Measurements from ENCODE around the gene CNKSR3.
A peak's percentile ranks its signal among the peaks of the same experiment; 100 is the strongest.
"Not testable (repeated sequence)": the region's sequence is repeated elsewhere in the genome, so short reads cannot be mapped to it uniquely, and the experiment has no call there.

The CNKSR3 gene

DNA sequence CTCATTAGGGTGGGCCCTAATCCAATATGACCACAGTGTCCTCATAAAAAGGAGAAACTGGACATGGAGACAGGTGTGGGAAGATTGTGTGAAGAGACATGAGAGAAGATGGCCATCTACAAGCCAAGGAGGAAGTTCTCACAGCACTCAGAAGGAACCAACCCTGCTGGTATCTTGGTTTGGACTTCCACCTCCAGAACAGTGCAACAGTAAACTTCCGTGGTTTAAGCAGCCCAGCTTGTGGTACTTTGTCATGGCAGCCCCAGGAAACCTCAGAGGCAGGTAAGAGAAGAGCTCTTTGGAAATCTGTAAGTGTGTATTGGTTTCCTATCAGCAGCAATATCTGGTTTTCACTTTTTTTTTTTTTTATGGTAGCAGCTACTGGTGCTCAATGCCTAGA, 16.5 kb upstream of the CNKSR3 start:
- DNase-seq, result peak in 1 of 3 donors; percentile 8

DNA sequence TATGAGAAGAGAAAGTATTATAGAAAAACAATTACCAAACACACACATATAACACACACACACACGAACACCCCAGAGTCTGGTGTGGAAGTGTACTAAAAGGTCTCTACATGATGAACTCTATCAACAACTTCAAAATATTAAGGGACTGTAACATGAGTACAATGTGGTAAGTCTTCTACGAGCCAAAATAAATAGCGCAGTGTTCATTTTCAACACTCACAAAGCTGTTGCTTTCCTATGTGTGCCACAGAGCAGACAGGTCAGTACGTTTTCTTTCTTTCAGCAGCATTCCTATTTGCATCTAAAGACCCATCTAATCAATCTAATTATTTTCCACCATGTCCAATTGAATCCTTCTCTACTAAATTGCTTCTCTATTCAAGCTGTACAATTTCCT, 12.1 kb upstream of the CNKSR3 start:
- DNase-seq, result no peak

DNA sequence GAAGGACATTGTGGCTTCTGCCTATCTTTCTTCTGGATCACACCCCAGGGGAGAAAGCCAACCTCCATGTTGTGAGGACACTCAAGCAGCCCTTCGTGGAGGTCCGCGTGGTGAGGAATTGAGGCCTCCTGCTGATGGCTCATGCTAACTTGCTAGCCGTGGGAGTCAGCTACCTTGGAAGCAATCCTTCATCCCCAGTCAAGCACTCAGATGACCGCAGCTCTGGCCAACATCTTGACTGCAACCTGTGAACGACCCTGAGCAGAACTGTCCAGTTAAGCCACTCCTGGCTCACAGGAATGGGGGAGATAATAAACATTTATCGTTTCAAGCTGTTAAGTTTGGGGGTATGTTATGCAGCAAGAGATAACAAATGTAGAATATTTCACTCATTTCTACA, 10.9 kb upstream of the CNKSR3 start:
- no peak for DNase-seq

DNA sequence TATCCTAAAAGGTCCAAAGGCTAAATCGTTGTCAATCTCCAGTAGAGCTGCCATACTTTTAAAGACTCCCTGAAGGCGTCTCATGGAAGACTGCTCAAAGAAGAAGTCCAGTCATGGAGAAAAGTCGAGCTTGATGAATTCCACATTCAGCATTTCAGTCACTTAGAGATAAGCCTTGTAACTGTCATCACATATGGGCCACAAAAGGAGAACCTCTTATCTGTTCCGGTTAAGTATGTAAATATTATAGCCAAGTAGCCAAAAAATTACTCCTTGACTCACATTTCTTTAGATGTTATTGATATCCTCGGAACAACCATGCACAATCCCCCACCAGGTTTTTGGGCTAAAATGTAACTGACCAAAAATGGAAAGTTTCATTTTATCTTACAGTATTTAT, 9.8 kb upstream of the CNKSR3 start:
- no peak for DNase-seq

DNA sequence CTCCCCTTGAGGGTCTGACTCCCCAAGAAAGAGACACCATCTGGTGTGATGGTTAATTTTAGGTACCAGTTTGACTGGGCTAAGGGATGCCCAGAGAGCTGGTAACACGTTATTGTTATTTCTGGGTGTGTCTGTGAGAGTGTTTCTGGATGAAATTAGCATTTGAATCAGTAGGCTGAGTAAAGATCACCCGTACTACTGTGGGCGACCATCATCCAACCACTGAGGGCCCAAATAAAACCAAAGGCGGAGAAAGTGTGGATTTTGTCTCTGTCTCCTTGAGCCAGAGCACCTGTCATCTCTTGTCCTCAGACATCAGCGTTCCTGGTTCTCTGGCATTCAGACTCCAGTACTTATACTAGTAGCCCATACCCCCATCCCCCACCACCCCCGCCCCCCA, 7.9 kb upstream of the CNKSR3 start:
- DNase-seq, result no peak

DNA sequence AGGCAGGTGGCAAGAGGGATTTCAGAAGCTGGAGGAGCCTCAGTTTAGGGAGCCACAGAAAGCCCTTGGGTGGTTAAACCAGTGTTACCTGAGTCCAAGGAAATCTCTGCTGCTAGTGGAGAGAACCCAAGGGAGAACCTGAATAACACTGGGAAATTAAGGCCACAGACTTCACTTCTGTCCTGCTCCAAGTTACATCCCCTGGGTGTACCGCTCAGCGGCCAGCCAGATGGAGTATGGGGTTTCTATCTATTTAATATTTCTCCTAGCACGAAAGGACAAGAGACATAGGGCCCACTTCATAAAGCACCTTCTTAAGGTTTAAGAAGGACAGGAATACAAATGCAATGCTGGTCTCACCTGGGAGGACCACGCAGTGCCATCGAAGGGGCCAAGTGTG, 5.8 kb upstream of the CNKSR3 start:
- DNase-seq, result no peak

- DNase-seq, result no peak
These were observed 5.3 kb upstream of the CNKSR3 start for GRCh38 chr6:154515826-154516225.

GRCh38 chr6:154515076-154515475, 4.6 kb upstream of the CNKSR3 start:
- not testable (repeated sequence) for DNase-seq

DNA sequence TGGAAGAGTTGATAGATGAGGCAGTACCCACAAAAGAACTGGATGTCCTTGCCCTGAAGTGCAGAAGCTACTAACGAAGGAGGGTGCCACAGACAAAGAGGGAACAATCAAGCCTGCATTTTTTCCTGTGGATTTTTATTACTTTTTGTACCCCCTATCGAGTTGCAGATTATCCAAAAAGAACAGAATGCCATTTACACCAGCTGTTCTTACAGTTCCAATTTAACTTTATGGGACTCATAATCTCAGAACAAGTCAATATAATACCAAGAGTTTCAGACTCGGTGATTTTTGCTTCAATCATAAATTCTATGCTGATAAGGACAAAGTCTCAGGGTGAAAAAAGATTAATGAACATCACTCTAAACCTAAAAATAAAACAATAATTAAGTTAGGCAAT, 4.0 kb upstream of the CNKSR3 start:
- no peak for DNase-seq

GRCh38 chr6:154513601-154514320, 3.3 kb upstream of the CNKSR3 start:
- no peak for DNase-seq

GRCh38 chr6:154512201-154512600, 1.7 kb upstream of the CNKSR3 start:
- no peak for DNase-seq

DNA sequence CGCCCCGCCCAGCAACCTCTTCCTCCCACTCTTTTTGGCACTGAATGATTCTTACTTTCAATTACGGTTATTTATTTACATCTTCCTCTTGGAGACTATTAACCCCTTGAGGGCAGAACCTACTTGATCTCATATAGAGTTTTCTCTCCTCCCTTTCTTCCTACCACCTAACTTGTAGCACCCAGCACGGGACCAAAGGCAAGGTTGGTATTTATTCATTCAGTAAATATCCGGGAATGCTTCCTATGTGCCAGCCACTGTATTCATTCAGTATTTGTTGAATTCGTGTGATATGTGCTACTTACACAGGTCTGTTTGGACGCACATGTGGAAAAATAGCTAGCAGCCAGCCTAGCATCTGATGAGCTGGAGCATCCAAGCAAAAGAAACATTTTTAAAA, 1.3 kb upstream of the CNKSR3 start:
- DNase-seq, result no peak

DNA sequence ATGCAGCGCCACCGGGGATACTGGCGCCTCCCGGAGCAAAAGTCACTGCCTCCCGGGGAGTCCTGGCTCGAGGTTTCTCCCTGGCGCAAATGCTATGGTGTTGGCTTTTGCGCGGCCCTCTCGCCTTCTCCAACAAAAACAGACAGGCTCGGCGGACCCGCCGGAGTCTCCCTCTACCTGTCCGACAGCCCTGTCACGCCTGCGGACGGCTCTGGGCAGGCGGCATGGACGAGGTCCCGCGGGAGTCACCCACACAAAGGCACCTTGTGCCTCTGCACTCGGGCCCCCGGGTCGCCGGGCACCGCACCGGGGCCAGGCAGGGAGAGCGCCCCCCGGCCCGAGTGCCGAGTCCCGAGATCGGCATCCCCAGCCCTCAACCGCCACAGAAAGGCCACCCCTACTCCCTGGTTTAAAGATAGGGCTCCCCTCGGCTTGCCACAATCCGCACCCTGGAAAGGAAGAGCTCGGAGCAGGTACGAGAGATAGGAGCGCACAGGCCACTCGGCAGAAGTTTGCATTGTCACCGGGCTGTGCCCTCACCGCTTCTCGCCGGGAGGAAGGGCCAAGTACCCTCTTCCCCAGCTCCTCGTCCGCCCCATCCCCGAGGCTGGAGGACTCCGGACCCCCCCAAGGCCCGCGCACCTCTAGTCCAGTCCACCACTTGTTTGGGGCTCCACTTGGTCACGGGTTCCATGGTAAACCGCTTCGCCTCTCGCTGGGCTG, 903 bp downstream of the CNKSR3 start:
- DNase-seq, result peak in 2 of 3 donors; percentile 11 to 52

DNA sequence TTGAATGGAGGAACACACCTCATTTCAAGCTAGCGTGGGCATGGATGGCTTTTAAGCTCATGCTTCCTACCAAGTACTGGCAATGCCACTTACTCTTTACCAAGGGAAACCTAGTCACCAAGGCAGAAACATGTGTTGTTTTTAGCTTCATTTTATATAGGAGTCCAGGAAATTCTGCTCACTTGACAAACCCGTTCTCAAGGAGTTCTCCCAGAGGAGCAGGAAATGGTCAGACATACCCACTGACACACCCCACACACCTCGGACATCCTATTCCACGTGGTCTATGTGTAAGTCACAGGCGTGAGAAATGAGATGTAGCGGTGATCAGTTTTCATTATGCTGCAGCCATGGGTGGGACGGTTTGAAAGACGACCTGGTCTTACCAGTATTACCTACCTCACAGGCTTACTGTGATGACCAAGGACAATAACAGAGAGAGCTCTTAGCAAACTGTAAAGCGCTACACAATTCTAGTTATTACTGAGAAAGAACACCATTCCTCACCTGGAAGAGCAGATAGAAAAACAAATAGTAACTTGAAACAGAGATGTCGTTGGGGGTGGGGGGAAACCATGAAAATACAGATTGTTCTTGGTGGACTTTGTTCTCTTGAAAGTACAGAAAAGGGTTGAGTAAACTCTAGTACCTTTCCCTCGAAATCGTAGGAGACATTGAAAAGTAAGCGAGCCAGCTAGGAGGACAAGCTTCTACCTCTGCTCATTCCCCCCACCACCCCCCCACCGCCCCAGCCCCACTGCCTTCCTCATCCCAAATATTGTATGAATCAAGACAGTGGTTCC, 1.7 kb downstream of the CNKSR3 start:
- no peak for DNase-seq

DNA sequence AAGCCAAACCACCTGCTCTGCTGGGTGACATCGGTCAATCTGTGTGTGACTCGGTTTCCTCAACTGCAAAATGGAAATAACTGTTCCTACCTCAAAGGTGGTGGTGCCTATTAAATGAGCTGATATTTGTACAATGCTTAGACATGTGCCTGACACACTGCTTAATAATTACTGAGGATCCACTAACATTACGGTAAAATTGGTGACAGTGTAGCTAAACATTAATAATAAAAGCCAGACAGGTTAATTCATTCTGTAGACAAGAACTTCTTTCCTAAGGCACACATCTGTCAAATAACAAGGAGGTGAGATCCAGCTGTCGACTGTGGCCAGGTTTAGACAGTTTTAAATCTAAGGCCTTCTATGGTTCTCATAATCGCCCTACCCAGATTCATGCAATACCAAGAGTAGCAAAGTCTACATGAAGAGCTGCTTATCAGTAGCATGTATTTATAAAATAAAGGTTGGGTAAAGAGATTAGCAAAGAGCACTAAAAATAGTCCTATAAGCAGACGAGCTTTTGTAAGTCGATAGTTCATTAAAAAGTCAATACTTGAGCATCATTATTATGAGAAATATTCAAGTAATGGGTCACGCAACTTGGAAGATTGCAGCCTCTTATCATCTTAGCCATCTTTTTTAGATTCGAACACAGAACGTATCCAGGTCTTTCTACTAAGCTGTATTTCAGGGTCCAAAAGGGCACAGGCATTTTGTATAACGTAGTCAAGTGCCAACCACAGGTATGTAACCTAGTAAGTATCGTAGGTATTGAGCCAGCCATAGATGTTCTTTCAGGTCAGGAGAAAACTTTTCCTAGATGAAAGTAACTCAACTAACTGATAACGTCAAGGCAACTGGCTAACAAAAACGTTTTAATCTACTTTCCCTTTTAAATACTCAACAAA, 3.2 kb downstream of the CNKSR3 start:
- no peak for DNase-seq

DNA sequence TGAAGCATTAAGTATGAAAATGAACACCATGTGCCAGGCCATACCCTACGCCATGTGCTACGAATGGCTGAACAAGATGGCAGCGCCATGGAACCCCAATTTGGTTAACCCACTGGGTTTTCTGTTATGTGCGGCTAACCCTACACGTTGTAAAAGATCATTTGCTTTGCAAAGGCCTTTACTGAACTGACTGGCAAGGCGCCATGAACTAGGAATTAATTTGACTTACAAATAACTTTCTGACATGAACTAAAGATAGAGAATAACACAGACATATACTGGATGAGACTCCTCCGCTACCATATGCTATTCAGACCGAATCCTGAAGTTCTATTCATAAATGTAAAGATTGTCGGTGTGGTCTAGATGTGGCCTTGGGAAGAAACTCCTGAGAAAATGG, 3.9 kb downstream of the CNKSR3 start:
- DNase-seq, result no peak

- DNase-seq, result no peak
These were observed 4.4 kb downstream of the CNKSR3 start for GRCh38 chr6:154506108-154506507.

DNA sequence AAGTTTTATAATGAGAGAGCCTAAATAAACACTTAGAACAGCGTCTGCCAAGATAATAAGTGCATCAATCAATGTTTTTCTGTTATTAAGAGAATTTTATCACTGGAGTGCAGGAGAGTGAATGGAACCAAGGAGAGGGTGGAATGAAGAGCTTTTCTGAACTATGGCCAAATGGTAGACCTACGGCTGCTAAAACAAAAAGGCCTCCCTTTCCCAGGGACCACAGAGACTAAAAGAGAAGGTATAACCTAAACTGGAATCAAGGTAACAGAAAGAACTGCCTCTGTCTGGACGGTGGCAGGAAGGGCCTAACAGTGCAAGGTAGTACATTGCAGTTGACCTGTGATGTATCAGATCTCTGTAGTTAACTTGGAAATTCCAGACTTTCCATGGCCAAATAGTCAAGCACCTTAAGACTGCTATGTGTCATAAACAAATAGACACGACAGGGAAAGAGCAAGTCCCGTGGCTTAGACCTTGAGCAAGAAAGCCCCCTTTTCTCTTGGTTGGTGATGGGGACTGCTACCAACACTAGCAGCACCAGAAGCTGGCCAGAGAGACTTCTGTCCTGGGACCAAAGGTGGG, 5.5 kb downstream of the CNKSR3 start:
- DNase-seq, result no peak

DNA sequence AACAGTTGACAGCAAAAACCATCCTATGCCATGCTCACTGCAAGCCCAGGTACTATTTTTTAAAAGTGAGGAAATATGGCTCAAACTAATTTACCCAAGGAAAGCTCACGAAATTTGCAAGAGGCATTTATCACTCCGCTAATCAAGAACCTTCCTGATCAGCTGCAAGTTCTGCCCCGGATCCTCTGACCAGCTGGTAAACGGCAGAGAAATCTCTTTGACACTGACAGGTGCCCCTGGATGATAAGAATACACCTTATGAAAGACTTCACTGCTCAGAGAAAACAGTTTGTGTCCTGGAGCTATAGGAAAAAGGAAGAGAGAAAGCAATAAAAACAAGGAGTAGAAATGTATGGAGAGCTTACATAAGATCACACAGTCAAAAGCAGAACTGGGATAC, 6.4 kb downstream of the CNKSR3 start:
- no peak for DNase-seq

GRCh38 chr6:154503658-154504057, 6.8 kb downstream of the CNKSR3 start:
- no peak for DNase-seq

- peak; percentile 18 to 42 (median 29) for DNase-seq
These were observed 7.9 kb downstream of the CNKSR3 start for GRCh38 chr6:154502553-154502952.

DNA sequence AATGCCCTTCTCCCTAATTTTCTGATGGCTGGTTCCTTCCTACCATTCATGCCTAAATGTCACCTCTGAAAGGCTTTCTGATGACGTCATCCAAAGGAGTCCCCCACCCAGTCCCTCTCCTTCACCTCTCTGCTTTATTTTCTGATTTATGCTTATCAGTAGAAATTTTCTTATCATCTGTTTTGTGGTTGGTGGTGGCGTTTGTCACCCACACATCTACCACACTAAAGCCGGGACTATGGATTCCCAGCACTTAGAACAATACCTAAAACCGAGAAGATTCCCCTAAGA, 9.0 kb downstream of the CNKSR3 start:
- no peak for DNase-seq
